ENCODE measurements around the gene LIN28A.

DNA sequence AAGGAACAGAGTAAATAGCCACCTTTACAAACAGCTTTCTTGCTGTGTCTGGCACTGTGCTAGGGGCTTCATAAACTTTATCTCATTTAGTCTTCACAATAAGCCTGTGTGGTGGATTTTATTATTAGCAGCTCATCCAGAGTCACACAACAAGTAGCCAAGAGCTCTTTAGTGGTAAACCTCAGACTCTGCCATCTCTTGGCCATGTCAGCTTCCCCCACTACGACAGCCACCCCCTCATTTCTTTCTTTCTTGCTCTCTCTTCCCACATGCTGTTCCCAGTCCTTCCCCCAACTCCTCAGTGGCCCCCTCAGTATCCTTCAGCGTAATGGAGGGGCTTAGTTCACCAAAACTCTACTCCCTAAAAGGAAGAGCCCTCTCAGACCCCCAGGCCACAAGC is 36.8 kb upstream of the LIN28A start:
- TF ChIP-seq, protein P1, sequence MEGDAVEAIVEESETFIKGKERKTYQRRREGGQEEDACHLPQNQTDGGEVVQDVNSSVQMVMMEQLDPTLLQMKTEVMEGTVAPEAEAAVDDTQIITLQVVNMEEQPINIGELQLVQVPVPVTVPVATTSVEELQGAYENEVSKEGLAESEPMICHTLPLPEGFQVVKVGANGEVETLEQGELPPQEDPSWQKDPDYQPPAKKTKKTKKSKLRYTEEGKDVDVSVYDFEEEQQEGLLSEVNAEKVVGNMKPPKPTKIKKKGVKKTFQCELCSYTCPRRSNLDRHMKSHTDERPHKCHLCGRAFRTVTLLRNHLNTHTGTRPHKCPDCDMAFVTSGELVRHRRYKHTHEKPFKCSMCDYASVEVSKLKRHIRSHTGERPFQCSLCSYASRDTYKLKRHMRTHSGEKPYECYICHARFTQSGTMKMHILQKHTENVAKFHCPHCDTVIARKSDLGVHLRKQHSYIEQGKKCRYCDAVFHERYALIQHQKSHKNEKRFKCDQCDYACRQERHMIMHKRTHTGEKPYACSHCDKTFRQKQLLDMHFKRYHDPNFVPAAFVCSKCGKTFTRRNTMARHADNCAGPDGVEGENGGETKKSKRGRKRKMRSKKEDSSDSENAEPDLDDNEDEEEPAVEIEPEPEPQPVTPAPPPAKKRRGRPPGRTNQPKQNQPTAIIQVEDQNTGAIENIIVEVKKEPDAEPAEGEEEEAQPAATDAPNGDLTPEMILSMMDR (IDR thresholded peaks at IDR 0.05) = no peak
- no peak for TF ChIP-seq POLR2A (IDR thresholded peaks at IDR 0.05)

Measured in gastroesophageal sphincter (tissue), 3 donors.